Measurements from ENCODE around the gene IGLON5.

Gene IGLON5

DNA sequence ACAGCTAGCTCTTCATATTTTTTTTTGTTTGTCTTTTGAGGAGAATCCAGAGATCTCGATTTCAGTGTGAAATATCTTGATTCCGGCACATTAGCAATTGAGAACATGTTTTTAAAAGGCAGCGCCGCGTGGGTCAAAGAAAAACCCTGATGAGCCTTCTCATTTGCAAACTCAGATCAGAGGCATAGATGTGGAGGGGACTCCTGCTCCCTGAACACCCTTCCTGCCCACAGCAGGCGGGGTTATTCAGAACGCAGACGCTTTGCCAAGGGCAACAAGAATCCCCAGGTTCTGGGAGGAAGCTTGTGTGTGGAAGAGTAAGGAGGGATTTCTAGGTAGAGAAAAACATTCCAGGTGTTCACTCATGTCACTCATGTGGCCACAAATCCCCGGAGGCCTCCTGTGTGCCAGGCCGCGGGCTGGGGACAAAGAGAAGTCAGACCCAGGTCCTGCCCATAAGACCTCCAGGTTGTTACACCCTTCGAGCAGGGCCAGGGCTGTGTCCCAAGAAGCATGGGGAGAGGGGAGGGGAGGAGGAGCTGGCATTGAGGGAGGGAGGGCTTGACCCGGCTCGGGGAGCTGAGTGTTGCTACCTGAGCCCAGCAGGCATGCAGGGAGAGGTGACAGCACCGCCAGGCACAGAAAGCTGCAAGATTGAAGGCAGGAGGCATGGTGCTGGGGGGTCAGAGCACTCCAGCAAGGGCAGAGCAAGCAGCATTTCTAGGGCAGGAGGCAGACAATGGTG is 15.9 kb upstream of the IGLON5 start:
- no peak for DNase-seq (ENCODE audit: low spot score)
- TF ChIP-seq, protein P1, sequence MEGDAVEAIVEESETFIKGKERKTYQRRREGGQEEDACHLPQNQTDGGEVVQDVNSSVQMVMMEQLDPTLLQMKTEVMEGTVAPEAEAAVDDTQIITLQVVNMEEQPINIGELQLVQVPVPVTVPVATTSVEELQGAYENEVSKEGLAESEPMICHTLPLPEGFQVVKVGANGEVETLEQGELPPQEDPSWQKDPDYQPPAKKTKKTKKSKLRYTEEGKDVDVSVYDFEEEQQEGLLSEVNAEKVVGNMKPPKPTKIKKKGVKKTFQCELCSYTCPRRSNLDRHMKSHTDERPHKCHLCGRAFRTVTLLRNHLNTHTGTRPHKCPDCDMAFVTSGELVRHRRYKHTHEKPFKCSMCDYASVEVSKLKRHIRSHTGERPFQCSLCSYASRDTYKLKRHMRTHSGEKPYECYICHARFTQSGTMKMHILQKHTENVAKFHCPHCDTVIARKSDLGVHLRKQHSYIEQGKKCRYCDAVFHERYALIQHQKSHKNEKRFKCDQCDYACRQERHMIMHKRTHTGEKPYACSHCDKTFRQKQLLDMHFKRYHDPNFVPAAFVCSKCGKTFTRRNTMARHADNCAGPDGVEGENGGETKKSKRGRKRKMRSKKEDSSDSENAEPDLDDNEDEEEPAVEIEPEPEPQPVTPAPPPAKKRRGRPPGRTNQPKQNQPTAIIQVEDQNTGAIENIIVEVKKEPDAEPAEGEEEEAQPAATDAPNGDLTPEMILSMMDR (IDR thresholded peaks at IDR 0.05): no peak
- H3K4me3 ChIP-seq: no peak overlapping the region

DNA sequence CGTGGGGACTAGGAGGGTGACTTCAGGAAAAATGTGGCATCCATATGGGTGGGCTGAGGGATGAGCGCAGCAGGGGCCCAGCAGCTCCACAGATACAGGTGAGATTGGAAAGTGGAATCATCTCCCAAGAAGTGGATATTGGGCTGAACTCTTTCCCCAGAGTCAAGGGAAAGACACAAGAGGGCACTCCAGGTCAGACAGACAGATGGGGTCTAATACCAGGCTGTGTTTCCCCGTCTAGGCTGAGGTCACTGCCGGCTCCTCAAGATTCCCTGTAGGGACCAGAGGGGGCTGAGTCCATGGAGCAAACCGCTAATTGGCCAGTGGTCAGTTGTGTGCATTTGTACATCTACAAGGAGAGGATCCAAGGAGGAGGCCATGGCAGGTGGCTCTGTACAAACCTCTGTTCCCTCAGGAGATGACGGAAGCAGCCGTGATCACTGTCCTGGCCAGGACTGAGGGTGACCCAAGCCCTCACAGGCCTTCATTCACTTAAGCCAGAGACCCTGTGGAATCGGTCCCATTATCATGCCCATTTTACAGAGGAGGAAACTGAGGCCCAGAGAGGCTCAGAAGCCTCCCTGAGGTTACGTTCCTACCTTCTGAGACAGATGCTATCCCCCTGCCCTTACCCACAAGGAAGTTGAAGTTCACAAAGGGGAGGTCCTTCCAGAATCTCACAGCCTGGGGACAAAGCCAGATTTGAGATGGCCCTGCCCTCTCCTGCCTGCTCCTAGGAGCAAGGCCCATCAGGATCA is 14.9 kb upstream of the IGLON5 start:
- no peak for DNase-seq (ENCODE audit: low spot score)

More for the DNA sequence above, 15.9 kb upstream of the IGLON5 start:
- no peak overlapping the region for H3K27ac ChIP-seq

DNA sequence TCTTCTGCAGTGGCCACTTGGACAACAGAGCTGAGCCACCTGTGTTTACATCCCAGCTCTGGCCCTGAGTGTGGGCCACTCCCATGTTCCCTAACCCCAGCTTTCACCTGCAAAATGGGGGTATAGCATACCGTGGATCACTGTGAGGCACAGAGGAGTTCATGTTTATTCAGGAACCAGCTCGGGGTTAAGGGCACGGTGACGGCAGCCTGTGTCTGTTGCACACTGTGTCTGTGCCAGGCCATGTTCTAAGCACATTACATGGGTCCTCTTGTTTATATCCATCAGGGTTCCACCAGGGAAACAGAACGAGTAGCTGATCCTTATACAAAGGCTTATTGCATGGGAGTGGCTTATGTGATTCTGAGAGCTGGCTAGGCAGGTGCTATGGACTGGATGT is 14.0 kb upstream of the IGLON5 start:
- no peak for DNase-seq (ENCODE audit: low spot score)
- H3K4me3 ChIP-seq: no peak overlapping the region
- TF ChIP-seq, protein P1 (IDR thresholded peaks at IDR 0.05): no peak
- no peak overlapping the region for H3K27ac ChIP-seq

More for the DNA sequence above, 14.9 kb upstream of the IGLON5 start:
- H3K4me3 ChIP-seq: no peak overlapping the region
- H3K27ac ChIP-seq: no peak overlapping the region
- TF ChIP-seq, protein P1 (IDR thresholded peaks at IDR 0.05): no peak

DNA sequence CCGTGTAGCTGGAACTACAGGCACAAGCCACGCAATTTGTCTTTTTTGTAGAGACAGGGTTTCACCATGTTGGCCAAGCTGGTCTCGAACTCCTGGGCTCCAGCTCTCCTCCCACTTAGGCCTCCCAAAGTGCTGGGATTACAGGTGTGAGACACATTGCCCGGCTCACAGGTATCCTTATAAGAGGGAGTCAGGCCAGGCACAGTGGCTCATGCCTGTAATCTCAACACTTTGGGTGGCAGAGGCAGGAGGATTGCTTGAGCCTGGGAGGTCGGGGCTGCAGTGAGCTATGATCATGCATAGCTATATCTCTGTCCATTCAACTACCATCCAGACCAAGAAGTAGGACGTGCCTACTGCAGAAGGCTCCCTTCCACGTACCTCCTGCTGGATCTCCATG is 10.2 kb upstream of the IGLON5 start:
- TF ChIP-seq, protein P1 (IDR thresholded peaks at IDR 0.05): no peak
- no peak overlapping the region for H3K27ac ChIP-seq
- no peak overlapping the region for H3K4me3 ChIP-seq
- no peak for DNase-seq (ENCODE audit: low spot score)

DNA sequence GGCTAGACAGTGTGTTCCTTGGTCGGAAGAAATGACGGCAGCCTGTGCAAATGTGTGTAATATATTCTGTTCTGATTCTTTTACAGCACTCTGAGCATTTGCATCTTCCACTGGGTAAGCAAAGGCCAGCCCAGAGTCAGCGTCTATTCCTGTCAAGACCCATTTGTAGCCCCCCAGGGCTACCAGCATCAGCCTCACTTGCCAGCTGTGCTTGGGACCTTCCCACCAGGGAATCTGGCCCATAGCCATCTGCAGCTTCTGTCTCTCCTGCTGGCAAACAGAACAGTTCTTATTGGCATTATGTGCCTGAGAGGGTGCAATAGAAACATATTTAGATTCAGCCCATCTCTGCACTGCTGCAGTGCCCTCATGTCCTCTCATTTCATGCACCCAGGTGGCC is 6.0 kb upstream of the IGLON5 start:
- no peak overlapping the region for H3K27ac ChIP-seq
- TF ChIP-seq, protein P1 (IDR thresholded peaks at IDR 0.05): no peak
- peak; percentile 57 for DNase-seq (ENCODE audit: low spot score)
- H3K4me3 ChIP-seq: no peak overlapping the region

DNA sequence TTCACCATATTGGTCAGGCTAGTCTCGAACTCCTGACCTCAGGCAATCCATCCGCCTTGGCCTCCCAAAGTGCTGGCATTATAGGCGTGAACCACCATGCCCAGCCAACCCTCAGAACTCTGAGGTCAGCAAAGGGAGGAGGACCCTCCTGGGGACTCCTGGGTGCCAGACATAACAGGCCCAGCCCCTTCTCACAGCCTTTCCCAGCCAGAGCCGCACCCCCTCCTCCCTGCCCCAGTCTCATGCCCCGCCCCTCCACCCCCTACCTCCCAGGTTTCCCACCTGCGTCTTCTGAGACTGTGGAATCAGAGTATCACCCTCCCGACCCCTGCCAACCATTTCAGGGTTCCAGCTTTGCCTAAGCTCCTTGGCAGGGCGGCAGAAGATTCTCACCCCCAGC is 5.2 kb downstream of the IGLON5 start:
- Histone ChIP-seq H3K27ac (no peak overlapping the region), H3K4me3 (no peak overlapping the region)
- TF ChIP-seq, protein P1 (IDR thresholded peaks at IDR 0.05): no peak
- no peak for DNase-seq (ENCODE audit: low spot score)
